MM.1S (cell line): Measurements from ENCODE around the gene METAP1D.
"Not testable (repeated sequence)": the region's sequence is repeated elsewhere in the genome, so short reads cannot be mapped to it uniquely, and the experiment has no call there.

Experiments used
- DNase-seq: peaks from one replicate; pipeline ENCODE4 v3.0.0-alpha.2; 2015
- H2AFZ ChIP-seq: fragments of 300-600 bp; sonication (generic); 2 replicates; pipeline ENCODE4 v1.6.0; 2016; ENCODE audit warnings: antibody characterized with exemption, low read length
- H3F3A ChIP-seq: fragments of 300-600 bp; sonication (generic); 2 replicates; pipeline ENCODE4 v1.6.1; 2016; ENCODE audit warnings: mild to moderate bottlenecking, antibody characterized with exemption, low read length, moderate library complexity, mixed read lengths; ENCODE audit not compliant: insufficient read depth
- H3K27ac ChIP-seq: fragments of 300-600 bp; sonication (generic); 2 replicates; pipeline ENCODE4 v1.5.1; 2016; ENCODE audit warnings: mild to moderate bottlenecking, low read length
- H3K27me3 ChIP-seq: fragments of 300-600 bp; sonication (generic); replicated peaks from 2 replicates; pipeline ENCODE4 v1.6.0; 2016; ENCODE audit warnings: low read length; ENCODE audit not compliant: insufficient read depth
- H3K36me3 ChIP-seq: fragments of 300-600 bp; sonication (generic); replicated peaks from 2 replicates; pipeline ENCODE4 v1.6.1; 2016; ENCODE audit warnings: mild to moderate bottlenecking, low read length, mixed read lengths; ENCODE audit not compliant: insufficient read depth
- H3K4me1 ChIP-seq: fragments of 300-600 bp; sonication (generic); 2 replicates; pipeline ENCODE4 v1.6.1; 2016; ENCODE audit warnings: low read length, mixed read lengths
- H3K4me2 ChIP-seq: fragments of 300-600 bp; sonication (generic); 2 replicates; pipeline ENCODE4 v1.6.0; 2016; ENCODE audit warnings: low read depth, low read length
- H3K4me3 ChIP-seq: fragments of 300-600 bp; sonication (generic); 2 replicates; pipeline ENCODE4 v1.5.1; 2016; ENCODE audit warnings: low read length, mixed read lengths
- H3K79me2 ChIP-seq: fragments of 300-600 bp; sonication (generic); 2 replicates; pipeline ENCODE4 v1.6.1; 2016; ENCODE audit warnings: mixed run types, low read length, mixed read lengths
- H3K9ac ChIP-seq: fragments of 300-600 bp; sonication (generic); 2 replicates; pipeline ENCODE4 v1.6.1; 2016; ENCODE audit warnings: low read length, mixed read lengths
- H3K9me2 ChIP-seq: fragments of 300-600 bp; sonication (generic); replicated peaks from 2 replicates; pipeline ENCODE4 v1.6.1; 2016; ENCODE audit warnings: mild to moderate bottlenecking, low read length, mixed read lengths; ENCODE audit not compliant: insufficient read depth
- H3K9me3 ChIP-seq: fragments of 300-600 bp; sonication (generic); replicated peaks from 2 replicates; pipeline ENCODE4 v1.6.1; 2016; ENCODE audit warnings: mild to moderate bottlenecking, low read length, mixed read lengths; ENCODE audit not compliant: insufficient read depth
- H4K20me1 ChIP-seq: fragments of 300-600 bp; sonication (generic); 2 replicates; pipeline ENCODE4 v1.6.1; 2016; ENCODE audit warnings: mild to moderate bottlenecking, low read length, moderate library complexity, mixed read lengths; ENCODE audit not compliant: insufficient read depth
- EZH2 ChIP-seq: fragments of 300-600 bp; sonication (generic); optimal IDR thresholded peaks from 2 replicates; pipeline ENCODE3; 2017; ENCODE audit warnings: low read depth, mild to moderate bottlenecking, antibody characterized with exemption, low read length, mixed read lengths
- EZH2phosphoT487 ChIP-seq: fragments of 300-600 bp; sonication (generic); IDR thresholded peaks from 2 replicates; pipeline ENCODE4 v1.6.1; 2018; ENCODE audit warnings: antibody characterized with exemption, low read length
- TF ChIP-seq, protein P1 (sequence below): fragments of 300-600 bp; sonication (generic); IDR thresholded peaks from 2 replicates; pipeline ENCODE4 v1.5.1; 2016; ENCODE audit warnings: antibody characterized with exemption, low read length, mixed read lengths

METAP1D gene

DNA sequence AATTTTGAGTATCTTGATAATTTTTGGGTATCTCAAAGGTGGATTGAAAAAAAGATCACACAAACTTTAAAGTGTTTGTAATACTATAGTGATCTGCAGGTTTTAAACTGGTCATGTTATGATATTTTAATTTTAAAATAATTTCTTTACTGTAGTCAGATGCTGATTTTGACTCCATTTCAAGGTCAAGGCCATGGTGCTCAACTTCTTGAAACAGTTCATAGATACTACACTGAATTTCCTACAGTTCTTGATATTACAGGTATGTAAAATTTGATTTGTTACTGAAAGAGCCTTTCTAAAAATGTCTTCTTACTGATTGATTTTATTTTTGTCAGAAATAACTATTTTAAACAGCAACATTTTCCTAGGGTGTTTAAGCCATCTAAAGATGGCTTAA is 33.1 kb upstream of the METAP1D start:
- no peak overlapping the region for H2AFZ ChIP-seq
- no peak for DNase-seq
- no peaks in the 10 kb centered on the region for H3K79me2 ChIP-seq
- no peaks in the 10 kb centered on the region for H4K20me1 ChIP-seq
- H3K36me3 ChIP-seq, result no peaks in the 10 kb centered on the region
- no peaks in the 10 kb centered on the region for H3K9me3 ChIP-seq
- no peaks in the 10 kb centered on the region for H3F3A ChIP-seq
- no peak overlapping the region for H3K4me3 ChIP-seq
- H3K4me1 ChIP-seq, result no peaks in the 10 kb centered on the region
- H3K27me3 ChIP-seq, result no peaks in the 10 kb centered on the region
- H3K4me2 ChIP-seq, result no peak overlapping the region
- TF ChIP-seq EZH2 (no peak), EZH2phosphoT487 (no peak)
- no peak overlapping the region for H3K27ac ChIP-seq
- no peaks in the 10 kb centered on the region for H3K9me2 ChIP-seq
- no peak overlapping the region for H3K9ac ChIP-seq

DNA sequence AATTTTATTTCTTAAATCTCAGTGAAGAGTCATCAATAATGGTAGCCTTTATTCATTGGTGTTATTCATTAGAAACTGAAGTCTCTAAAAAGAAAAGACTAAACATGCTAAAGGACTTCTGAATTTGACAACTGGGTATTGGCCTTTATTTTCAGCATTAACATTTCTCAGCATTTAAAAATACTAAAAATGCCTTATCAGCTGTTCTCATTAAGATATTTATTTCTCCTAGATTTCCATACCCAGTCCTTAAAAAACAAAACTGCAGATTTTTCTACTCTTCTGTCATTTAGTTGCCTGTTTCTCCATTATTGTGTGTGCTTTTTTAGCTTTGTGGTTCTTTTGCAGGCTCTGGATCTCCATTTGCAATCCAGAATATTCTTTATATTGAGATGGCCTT is 31.2 kb upstream of the METAP1D start:
- no peaks in the 10 kb centered on the region for H3K36me3 ChIP-seq

DNA sequence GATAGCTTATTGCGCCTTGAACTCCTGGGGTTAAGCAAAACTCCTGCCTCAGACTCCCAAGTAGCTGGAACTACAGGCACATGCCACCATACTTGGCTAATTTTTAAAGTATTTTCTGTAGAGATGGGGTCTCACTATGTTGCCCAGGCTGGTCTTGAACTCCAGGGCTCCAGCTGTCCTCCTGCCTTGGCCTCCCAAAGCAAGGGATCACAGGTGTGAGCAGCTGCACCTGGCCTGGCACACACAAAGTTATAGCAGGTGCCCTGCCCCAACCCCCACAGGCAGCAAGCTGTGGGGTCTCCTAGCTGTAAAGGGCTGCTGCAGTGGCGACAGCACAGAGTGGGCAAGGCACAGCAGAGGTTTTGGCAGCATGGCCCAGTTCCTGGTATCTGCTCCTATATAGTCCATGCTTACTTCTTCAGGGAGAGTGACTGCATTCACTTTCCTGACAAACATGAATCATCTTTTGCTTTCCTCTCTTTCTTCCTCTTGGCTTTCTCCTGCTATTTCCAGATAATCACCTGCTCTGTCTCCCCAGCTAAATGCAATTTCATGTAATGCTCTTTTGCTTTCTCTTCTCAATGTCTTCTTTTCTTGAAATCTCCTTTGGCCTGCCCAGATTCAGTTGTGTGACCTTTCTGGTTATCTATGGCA is 27.3 kb upstream of the METAP1D start:
- H3K9me3 ChIP-seq, result no peaks in the 10 kb centered on the region
- no peaks in the 10 kb centered on the region for H3K4me1 ChIP-seq
- TF ChIP-seq, protein P1, sequence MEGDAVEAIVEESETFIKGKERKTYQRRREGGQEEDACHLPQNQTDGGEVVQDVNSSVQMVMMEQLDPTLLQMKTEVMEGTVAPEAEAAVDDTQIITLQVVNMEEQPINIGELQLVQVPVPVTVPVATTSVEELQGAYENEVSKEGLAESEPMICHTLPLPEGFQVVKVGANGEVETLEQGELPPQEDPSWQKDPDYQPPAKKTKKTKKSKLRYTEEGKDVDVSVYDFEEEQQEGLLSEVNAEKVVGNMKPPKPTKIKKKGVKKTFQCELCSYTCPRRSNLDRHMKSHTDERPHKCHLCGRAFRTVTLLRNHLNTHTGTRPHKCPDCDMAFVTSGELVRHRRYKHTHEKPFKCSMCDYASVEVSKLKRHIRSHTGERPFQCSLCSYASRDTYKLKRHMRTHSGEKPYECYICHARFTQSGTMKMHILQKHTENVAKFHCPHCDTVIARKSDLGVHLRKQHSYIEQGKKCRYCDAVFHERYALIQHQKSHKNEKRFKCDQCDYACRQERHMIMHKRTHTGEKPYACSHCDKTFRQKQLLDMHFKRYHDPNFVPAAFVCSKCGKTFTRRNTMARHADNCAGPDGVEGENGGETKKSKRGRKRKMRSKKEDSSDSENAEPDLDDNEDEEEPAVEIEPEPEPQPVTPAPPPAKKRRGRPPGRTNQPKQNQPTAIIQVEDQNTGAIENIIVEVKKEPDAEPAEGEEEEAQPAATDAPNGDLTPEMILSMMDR, result no peak
- no peak for TF ChIP-seq EZH2
- H2AFZ ChIP-seq, result no peak overlapping the region
- H3K4me2 ChIP-seq, result no peak overlapping the region
- no peaks in the 10 kb centered on the region for H4K20me1 ChIP-seq
- H3K36me3 ChIP-seq, result no peaks in the 10 kb centered on the region
- H3K79me2 ChIP-seq, result no peaks in the 10 kb centered on the region
- no peaks in the 10 kb centered on the region for H3K27me3 ChIP-seq
- no peak overlapping the region for H3K9ac ChIP-seq
- H3K9me2 ChIP-seq, result no peaks in the 10 kb centered on the region
- H3K4me3 ChIP-seq, result no peak overlapping the region
- no peak overlapping the region for H3K27ac ChIP-seq
- no peak for DNase-seq
- H3F3A ChIP-seq, result no peaks in the 10 kb centered on the region

More for the DNA sequence above, 31.2 kb upstream of the METAP1D start:
- Histone ChIP-seq H3K4me1 (no peaks in the 10 kb centered on the region), H2AFZ (no peak overlapping the region), H3K9me2 (no peaks in the 10 kb centered on the region), H3K27ac (no peak overlapping the region), H3F3A (no peaks in the 10 kb centered on the region), H3K27me3 (no peaks in the 10 kb centered on the region), H4K20me1 (no peaks in the 10 kb centered on the region), H3K9ac (no peak overlapping the region), H3K9me3 (no peaks in the 10 kb centered on the region), H3K4me3 (no peak overlapping the region), H3K79me2 (no peaks in the 10 kb centered on the region), H3K4me2 (no peak overlapping the region)
- TF ChIP-seq EZH2, result no peak
- TF ChIP-seq, protein P1, result no peak
- no peak for TF ChIP-seq EZH2phosphoT487
- DNase-seq, result no peak

DNA sequence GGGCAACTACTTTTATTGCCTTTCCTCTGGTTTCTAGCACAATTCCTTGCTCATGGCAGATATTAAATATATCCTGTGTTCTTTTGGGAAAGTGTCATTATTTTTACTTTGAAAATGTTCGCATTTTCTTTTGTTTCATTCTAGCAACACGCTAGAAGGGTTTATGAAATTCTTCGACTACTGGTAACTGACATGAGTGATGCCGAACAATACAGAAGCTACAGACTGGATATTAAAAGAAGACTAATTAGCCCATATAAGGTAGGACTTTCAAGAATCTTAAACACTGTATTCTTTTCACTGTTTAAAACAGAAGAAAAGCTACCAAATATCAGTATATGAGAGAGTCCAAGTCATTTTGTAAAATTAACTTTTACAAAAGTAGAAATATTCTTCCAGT is 20.6 kb upstream of the METAP1D start:
- H3K27me3 ChIP-seq, result no peaks in the 10 kb centered on the region
- H3K9me2 ChIP-seq, result no peaks in the 10 kb centered on the region
- no peak overlapping the region for H3K4me2 ChIP-seq
- no peaks in the 10 kb centered on the region for H3K9me3 ChIP-seq
- H3K27ac ChIP-seq, result no peak overlapping the region
- no peak for TF ChIP-seq EZH2phosphoT487
- TF ChIP-seq, protein P1, result no peak
- TF ChIP-seq EZH2, result no peak
- no peak overlapping the region for H3K9ac ChIP-seq
- no peak overlapping the region for H3K4me3 ChIP-seq
- no peaks in the 10 kb centered on the region for H4K20me1 ChIP-seq
- no peaks in the 10 kb centered on the region for H3F3A ChIP-seq
- H3K79me2 ChIP-seq, result no peaks in the 10 kb centered on the region
- no peaks in the 10 kb centered on the region; the same call in 1 of the 2 replicates for H3K36me3 ChIP-seq
- no peak overlapping the region for H2AFZ ChIP-seq
- no peaks in the 10 kb centered on the region for H3K4me1 ChIP-seq
- no peak for DNase-seq

DNA sequence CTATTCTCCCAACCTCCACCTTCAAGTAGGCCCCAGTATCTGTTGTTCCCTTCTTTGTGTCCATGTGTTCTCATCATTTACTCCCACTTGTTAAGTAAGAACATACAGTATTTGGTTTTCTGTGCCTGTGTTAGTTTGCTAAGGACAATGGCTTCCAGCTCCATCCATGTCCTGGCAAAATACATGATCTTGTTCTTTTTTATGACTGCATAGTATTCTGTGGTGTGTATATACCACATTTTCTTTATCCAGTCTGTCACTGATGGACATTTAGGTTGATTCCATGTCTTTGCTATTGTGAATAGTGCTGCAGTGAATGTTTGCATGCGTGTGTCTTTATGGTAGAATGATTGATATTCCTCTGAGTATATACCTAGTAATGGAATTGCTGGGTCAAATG is 15.8 kb upstream of the METAP1D start:
- not testable (repeated sequence) for H3K9ac ChIP-seq, H4K20me1 ChIP-seq, H3K9me2 ChIP-seq, H3K27me3 ChIP-seq, H2AFZ ChIP-seq, H3F3A ChIP-seq, H3K36me3 ChIP-seq, DNase-seq, H3K79me2 ChIP-seq, H3K27ac ChIP-seq, H3K9me3 ChIP-seq, H3K4me2 ChIP-seq, H3K4me1 ChIP-seq, H3K4me3 ChIP-seq
